ENCODE results near the gene PSME2.
"Not testable (repeated sequence)": the region's sequence is repeated elsewhere in the genome, so short reads cannot be mapped to it uniquely, and the experiment has no call there.

PSME2 gene

GRCh38 chr14:24110060-24110459 lies 36.4 kb downstream of the PSME2 start:
- no peak for DNase-seq

DNA sequence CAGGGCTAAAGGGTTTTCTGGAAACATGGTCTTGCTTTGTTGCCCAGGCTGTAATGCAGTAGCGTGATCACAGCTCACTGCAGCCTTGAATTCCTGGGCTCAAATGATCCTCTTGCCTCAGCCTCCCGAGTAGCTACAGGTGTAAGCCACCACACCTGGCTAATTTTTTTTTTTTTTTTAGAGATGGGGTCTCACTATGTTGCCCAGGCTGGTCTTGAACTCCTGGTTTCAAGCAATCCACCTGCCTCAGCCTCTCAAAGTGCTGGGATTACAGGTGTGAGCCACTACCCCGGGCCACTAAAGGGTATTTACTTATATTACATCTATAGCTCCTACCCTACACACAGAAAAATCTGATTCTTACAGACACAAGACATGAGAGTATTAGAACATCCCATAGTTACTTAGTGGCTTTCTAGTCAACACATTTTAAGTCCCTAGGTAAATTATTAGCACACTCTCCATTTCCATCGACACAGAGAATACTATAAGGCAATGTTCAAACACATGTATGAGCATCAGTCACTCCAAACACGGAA lies 38.0 kb downstream of the PSME2 start:
- no peak for DNase-seq

GRCh38 chr14:24106672-24107271 lies 39.6 kb downstream of the PSME2 start:
- no peak for DNase-seq

DNA sequence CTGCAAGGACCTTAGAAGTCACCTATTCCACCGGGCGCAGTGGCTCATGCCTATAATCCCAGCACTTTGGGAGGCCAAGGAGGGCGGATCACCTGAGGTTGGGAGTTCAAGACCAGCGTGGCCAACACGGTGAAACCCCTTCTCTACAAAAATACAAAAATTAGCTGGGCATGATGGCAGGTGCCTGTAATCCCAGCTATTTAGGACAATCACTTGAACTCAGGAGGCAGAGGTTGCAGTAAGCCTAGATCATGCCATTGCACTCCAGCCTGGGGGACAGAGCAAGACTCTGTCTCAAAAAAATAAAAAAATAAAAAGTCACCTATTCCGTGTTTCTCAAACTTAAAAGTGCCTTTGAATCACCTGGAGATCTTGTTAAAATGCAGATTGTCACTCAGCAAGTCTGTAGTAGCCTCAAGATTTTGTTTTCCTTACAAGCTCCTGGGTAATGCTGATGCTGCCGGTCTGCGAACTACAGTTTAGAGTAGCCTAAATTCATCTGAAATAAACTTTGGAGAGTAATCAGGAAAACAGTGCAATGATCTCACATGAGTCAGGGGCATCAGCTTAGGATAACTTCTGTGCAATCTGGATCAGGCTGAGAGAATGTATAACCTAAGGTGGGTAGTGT lies 40.7 kb downstream of the PSME2 start:
- DNase-seq: not testable (repeated sequence)

- no peak for DNase-seq
Measured at GRCh38 chr14:24103451-24103850, 43.0 kb downstream of the PSME2 start.

DNA sequence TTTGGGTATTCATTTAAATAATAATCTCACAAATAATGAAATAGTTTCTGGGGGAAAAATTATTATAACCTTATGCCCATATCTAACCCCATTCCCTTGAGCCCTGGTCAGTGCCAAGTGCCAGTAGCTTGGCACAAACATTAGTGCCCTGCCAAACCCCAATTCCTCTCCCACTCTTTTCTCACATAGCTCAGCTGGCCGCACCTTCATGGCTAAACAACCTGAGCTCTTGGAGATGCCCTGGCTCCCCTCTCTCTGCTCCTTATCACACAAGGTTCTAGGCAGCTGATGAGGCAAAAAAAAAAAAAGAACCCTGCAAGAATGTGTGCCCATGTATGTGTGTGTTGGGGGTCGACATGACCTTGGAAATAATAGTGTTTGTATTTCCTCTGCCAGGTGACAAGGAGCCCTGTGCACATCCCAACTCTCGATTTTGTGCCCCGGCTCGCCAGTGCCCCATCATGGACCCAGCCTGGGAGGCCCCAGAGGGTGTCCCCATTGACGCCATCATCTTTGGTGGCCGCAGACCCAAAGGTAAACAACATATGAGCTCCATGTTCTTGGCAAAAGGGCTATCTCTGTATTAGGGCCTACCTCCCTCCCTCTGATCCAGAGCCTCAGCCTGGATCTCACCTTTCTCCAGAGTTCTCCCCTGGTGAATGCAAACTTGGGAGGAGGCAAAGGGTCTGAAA lies 43.9 kb downstream of the PSME2 start:
- no peak for DNase-seq

- no peak for DNase-seq
Measured at GRCh38 chr14:24100982-24101494, 45.4 kb downstream of the PSME2 start.

DNA sequence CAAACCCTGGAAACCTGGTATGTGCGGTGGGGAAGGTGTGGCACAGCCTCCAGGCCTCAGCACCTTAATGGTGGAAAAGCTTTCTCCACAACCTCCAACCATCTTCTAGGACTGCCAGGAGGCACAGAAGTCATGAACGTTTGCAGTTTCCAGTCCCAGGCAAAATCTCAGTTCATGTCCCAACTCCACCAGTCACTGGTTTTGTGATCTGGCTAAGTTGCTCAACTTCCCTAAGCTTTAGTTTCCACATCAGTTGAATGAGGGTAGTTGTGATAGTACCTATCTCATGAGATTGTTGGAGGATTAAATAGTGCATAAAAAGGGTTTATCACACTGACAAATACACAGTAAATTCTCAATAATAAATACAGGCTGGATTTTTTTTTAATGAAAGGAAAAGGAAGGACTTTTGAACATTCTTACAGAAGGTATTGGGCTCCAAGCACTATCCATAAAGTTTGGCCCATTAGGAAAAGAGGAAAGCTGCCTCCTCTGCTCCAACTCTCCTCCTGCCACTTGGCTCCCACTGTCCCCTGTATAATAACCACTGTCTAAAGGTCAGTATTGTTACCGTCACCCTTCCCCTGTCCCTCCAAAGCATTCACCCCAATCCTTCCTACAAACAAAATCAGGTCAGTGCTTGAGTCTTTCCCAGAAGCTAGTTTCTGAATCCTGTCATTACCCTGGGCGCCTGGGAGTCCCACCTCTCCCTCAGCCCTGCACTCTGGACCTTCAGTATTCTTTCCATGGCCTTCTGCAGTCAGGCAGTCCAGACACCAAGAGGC lies 46.0 kb downstream of the PSME2 start:
- DNase-seq: no peak

GRCh38 chr14:24098927-24099813 lies 47.2 kb downstream of the PSME2 start:
- DNase-seq: peak; percentile 32

GRCh38 chr14:24098229-24098926 lies 48.0 kb downstream of the PSME2 start:
- no peak for DNase-seq

DNA sequence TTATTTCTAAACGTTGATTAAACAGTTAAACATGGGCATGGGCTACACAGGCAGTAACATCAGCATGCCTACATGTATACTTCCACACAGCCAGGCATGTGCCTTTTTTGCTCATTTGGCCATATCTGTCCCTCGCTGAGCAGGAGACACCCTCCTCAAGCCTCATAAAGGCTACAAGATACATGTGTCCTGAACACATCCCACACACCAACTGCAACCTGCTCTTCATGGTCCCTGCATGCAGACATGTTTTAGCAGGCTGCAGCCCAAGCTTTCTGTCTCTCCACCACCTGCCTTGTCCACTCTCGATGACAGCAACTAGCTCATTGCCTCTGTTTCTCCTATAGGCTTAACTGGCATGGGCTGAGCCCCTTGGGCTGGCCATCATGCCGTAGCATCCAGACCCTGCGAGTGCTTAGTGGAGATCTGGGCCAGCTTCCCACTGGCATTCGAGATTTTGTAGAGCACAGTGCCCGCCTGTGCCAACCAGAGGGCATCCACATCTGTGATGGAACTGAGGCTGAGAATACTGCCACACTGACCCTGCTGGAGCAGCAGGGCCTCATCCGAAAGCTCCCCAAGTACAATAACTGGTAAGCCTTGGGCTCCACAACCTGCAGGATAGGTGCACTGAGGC lies 49.7 kb downstream of the PSME2 start:
- no peak for DNase-seq

DNA sequence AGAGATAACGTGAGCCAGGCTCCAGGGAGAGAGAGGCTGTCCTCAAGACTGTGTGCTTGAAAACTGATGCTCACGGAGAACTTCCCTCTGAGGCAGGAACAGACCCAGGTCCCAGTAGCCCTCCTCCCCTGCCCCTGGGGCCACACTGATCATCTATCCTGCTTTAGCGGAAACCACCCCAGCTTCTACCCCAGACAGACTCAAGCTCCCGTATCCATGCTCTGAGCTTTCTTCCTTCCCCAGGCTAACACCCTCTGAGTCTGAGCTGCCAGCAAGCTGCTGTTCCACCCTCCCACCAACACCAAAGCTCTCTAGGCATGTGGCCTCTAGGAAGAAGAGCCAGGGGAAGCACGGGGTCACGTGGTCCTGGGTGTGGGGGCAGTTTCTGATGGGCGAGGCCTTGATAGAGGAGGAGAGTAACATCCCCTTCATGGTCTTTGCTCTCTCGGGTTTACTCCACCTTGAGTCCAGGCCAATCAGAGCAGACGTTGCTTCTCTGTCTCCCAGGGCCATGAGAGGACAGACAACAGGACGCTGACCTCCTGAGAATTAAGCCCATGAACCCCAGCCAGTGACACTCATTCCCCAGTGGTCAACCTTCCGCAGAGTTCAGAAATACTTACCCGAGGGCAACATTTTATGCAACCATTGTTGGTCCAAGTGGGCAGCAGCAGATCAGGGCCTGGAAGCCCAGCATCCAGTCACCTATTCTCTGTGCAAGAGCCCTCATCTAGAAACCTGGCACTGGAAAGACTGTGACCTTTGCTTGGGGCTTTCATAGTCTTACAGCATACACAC lies 50.9 kb downstream of the PSME2 start:
- DNase-seq: no peak

GRCh38 chr14:24094841-24095270 lies 51.6 kb downstream of the PSME2 start:
- no peak for DNase-seq

- DNase-seq: peak; percentile 90
Measured at GRCh38 chr14:24093901-24094840, 52.2 kb downstream of the PSME2 start, which contains the start of gene PCK2. PCK2 (plus strand) TSS chr14:24094311; CDS start chr14:24094406, 95 bp downstream.

All from NCI-H774 (cell line).